H9 (cell line): ENCODE results near the gene NTN3. TPM values are rescaled to one million over a fixed set of nuclear protein-coding genes. Genes with fewer than 3 reads are reported as not detected.

Source experiments
- DNase-seq: peaks from one replicate; pipeline ENCODE4 v3.0.0-alpha.2; 2017
- H2AFZ ChIP-seq: one replicate; pipeline ENCODE4 v1.6.1; 2013; ENCODE audit warnings: mild to moderate bottlenecking, low read length, control low read depth, moderate library complexity
- H2AK5ac ChIP-seq: 2 replicates; pipeline ENCODE4 v1.6.1; 2013; ENCODE audit warnings: low read length, control low read depth, mixed read lengths; ENCODE audit not compliant: insufficient read length
- H2BK120ac ChIP-seq: one replicate; pipeline ENCODE4 v1.6.1; 2013; ENCODE audit warnings: low read depth, mild to moderate bottlenecking, low read length, control low read depth, inconsistent platforms; ENCODE audit not compliant: poor library complexity, severe bottlenecking
- H2BK12ac ChIP-seq: 2 replicates; pipeline ENCODE4 v1.6.1; 2013; ENCODE audit warnings: low read length, control low read depth, mixed read lengths, low read depth; ENCODE audit not compliant: insufficient read length
- H2BK15ac ChIP-seq: 2 replicates; pipeline ENCODE4 v1.6.1; 2013; ENCODE audit warnings: low read depth, low read length, control low read depth
- H2BK20ac ChIP-seq: one replicate; pipeline ENCODE4 v1.6.1; 2013; ENCODE audit warnings: low read depth, mild to moderate bottlenecking, low read length, control low read depth, inconsistent platforms; ENCODE audit not compliant: poor library complexity, severe bottlenecking
- H2BK5ac ChIP-seq: 2 replicates; pipeline ENCODE4 v1.6.1; 2013; ENCODE audit warnings: low read length, control low read depth, mixed read lengths; ENCODE audit not compliant: insufficient read length
- H3K14ac ChIP-seq: 2 replicates; pipeline ENCODE4 v1.6.1; 2013; ENCODE audit warnings: low read length, control low read depth; ENCODE audit not compliant: insufficient read depth
- H3K18ac ChIP-seq: 2 replicates; pipeline ENCODE4 v1.6.1; 2013; ENCODE audit warnings: low read depth, mild to moderate bottlenecking, mixed read lengths, low read length, control low read depth; ENCODE audit not compliant: insufficient read length
- H3K23ac ChIP-seq: 2 replicates; pipeline ENCODE4 v1.6.1; 2013; ENCODE audit warnings: low read length, control low read depth, mixed read lengths, low read depth; ENCODE audit not compliant: insufficient read length
- H3K23me2 ChIP-seq: 2 replicates; pipeline ENCODE4 v1.6.1; 2013; ENCODE audit warnings: low read depth, mild to moderate bottlenecking, mixed read lengths, low read length, control low read depth; ENCODE audit not compliant: insufficient read length, poor library complexity, severe bottlenecking
- H3K27ac ChIP-seq: 2 replicates; pipeline ENCODE4 v1.5.1; 2013; ENCODE audit warnings: low read length, control low read depth, mixed read lengths, low read depth; ENCODE audit not compliant: insufficient read length
- H3K27me3 ChIP-seq: 2 replicates; pipeline ENCODE4 v1.6.1; 2013; ENCODE audit warnings: low read length, control low read depth, inconsistent platforms; ENCODE audit not compliant: insufficient read depth
- H3K4ac ChIP-seq: 2 replicates; pipeline ENCODE4 v1.6.1; 2013; ENCODE audit warnings: low read depth, mild to moderate bottlenecking, control low read depth, inconsistent platforms, low read length, moderate library complexity
- H3K4me1 ChIP-seq: 2 replicates; pipeline ENCODE4 v1.6.1; 2013; ENCODE audit warnings: low read length, control low read depth, inconsistent platforms; ENCODE audit not compliant: insufficient read depth
- H3K4me2 ChIP-seq: 2 replicates; pipeline ENCODE4 v1.6.1; 2013; ENCODE audit warnings: low read length, control low read depth, mixed read lengths; ENCODE audit not compliant: insufficient read length, insufficient read depth
- H3K56ac ChIP-seq: 2 replicates; pipeline ENCODE4 v1.6.1; 2013; ENCODE audit warnings: low read depth, mild to moderate bottlenecking, mixed read lengths, low read length, control low read depth; ENCODE audit not compliant: insufficient read length
- H3K79me1 ChIP-seq: 2 replicates; pipeline ENCODE4 v1.6.1; 2013; ENCODE audit warnings: low read depth, mild to moderate bottlenecking, moderate library complexity, low read length, control low read depth, inconsistent platforms; ENCODE audit not compliant: insufficient read depth, poor library complexity, severe bottlenecking
- H3K79me2 ChIP-seq: 2 replicates; pipeline ENCODE4 v1.6.1; 2013; ENCODE audit warnings: low read length, control low read depth, inconsistent platforms; ENCODE audit not compliant: insufficient read depth
- H3K9ac ChIP-seq: 2 replicates; pipeline ENCODE4 v1.6.1; 2013; ENCODE audit warnings: low read length, control low read depth, mixed read lengths; ENCODE audit not compliant: insufficient read length; ENCODE audit errors: extremely low read depth
- H3K9me3 ChIP-seq: one replicate; pipeline ENCODE4 v1.6.1; 2013; ENCODE audit warnings: low read depth, low read length, inconsistent platforms; ENCODE audit not compliant: control insufficient read depth
- H3T11ph ChIP-seq: one replicate; pipeline ENCODE4 v1.6.1; 2013; ENCODE audit warnings: mild to moderate bottlenecking, low read length, control low read depth, inconsistent platforms
- H4K20me1 ChIP-seq: one replicate; pipeline ENCODE4 v1.6.1; 2013; ENCODE audit not compliant: control insufficient read depth, insufficient read length, insufficient read depth
- H4K5ac ChIP-seq: 2 replicates; pipeline ENCODE4 v1.6.1; 2013; ENCODE audit warnings: low read depth, mild to moderate bottlenecking, mixed read lengths, low read length, control low read depth; ENCODE audit not compliant: insufficient read length
- H4K8ac ChIP-seq: replicated peaks from 2 replicates; pipeline ENCODE4 v1.6.1; 2013; ENCODE audit warnings: low read length, control low read depth, mixed read lengths, low read depth; ENCODE audit not compliant: insufficient read length
- H4K91ac ChIP-seq: 2 replicates; pipeline ENCODE4 v1.6.1; 2013; ENCODE audit warnings: low read depth, mild to moderate bottlenecking, moderate library complexity, mixed read lengths, low read length, control low read depth; ENCODE audit not compliant: insufficient read length
- H3K27ac Mint-ChIP-seq, 3 experiments: 2 replicates in 2 of 3; 3 replicates in 1 of 3; pipeline ENCODE4 v1.8.0; 2020 to 2021; ENCODE audit warnings: mixed read lengths in 3 of 3, mild to moderate bottlenecking in 1 of 3, moderate library complexity in 1 of 3
- H3K27me3 Mint-ChIP-seq: 2 replicates; pipeline ENCODE4 v1.8.0; 2021; ENCODE audit warnings: low read depth, mild to moderate bottlenecking, moderate library complexity, mixed read lengths
- H3K36me3 Mint-ChIP-seq, 3 experiments: 2 replicates in 2 of 3; 3 replicates in 1 of 3; pipeline ENCODE4 v1.8.0; 2020 to 2021; ENCODE audit warnings: low read depth in 3 of 3, mixed read lengths in 3 of 3; ENCODE audit not compliant: insufficient read depth in 1 of 3
- H3K4me1 Mint-ChIP-seq, 2 experiments: 2 replicates each; pipeline ENCODE4 v1.8.0; 2020; ENCODE audit warnings: mixed read lengths in 2 of 2
- H3K4me3 Mint-ChIP-seq, 2 experiments: 2 replicates in 1 of 2; 3 replicates in 1 of 2; pipeline ENCODE4 v1.8.0; 2020 to 2021; ENCODE audit warnings: mild to moderate bottlenecking in 2 of 2, mixed read lengths in 2 of 2, moderate library complexity in 1 of 2
- H3K9me3 Mint-ChIP-seq, 2 experiments: 2 replicates in 1 of 2; 3 replicates in 1 of 2; pipeline ENCODE4 v1.8.0; 2020; ENCODE audit warnings: mild to moderate bottlenecking in 2 of 2, mixed read lengths in 2 of 2, moderate library complexity in 1 of 2
- WGBS: extraction: QIAGEN DNeasy Blood & Tissue Kit; methylation state at CpG from one replicate; pipeline ENCODE4 v1.1.7; 2013; ENCODE audit warnings: missing lambda C conversion rate, low lambda C conversion rate, mixed read lengths; ENCODE audit not compliant: insufficient read length; ENCODE audit errors: extremely low coverage; 5-methylcytosine and 5-hydroxymethylcytosine counted together
- total RNA-seq: library from RNA; stranded (reverse); gene quantifications from 2 replicates; pipeline ENCODE4 v1.2.1, GENCODE V29; 2021
- TF ChIP-seq, protein P1 (sequence below): fragments of 200-600 bp; sonication (generic); conservative IDR thresholded peaks from 3 replicates; pipeline ENCODE4 v1.8.0; 2021; ENCODE audit warnings: antibody characterized with exemption, mild to moderate bottlenecking

Gene NTN3
- total RNA-seq, 1 experiment from 2014 or later = 1.3 TPM

DNA sequence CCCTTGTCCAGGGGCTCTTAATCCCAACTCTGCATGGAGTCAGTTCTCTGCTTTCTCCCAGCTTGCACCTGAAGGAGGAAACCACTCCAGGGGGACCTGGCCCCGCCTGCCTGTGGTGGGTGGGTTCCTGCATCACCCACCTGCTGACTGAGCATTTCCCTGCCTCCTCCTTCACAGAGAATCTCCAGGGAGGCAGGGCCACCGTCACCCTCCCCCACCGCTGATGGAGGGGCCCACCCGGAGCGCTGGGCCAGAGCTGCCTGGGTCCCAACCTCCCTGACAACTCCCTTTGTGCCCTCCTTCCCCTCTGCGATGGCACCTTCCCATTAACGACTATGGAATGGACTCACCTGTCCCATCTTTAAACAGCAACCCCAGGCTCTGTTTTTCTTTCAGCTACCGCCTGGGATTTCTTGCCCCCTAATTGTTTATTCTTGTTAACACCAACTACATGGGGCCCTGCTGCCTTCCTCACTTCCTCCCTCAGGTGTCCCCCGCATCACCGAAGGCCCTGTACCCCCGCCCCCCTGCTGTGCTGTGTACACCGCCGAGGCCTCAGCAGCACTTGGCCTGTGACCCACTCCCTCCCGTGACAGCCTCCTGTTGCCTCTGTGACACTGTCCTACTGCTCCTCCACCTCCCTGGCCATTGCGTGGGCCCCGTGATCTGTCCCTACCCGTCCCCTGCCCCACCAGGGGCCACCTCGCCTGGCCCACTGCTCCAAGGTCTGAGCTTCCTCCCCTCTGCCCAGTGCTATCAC is 12.0 kb upstream of the NTN3 start:
- H3K14ac ChIP-seq = no peak overlapping the region
- no peak overlapping the region for H2BK20ac ChIP-seq
- peaks cover 11% of the 10 kb centered on the region for H3K23me2 ChIP-seq
- H3K36me3 Mint-ChIP-seq = peaks cover 18 to 58% (median 56%) of the 10 kb centered on the region in 3 experiments; a peak in 6 of 7 replicates
- H3K4me2 ChIP-seq = peak overlapping the region; percentile 87
- no peaks in the 10 kb centered on the region for H4K20me1 ChIP-seq
- H2BK5ac ChIP-seq = no peak overlapping the region
- peak overlapping the region in 2 of 3 experiments; percentile 81 to 89; a peak in 5 of 7 replicates for H3K27ac Mint-ChIP-seq
- no peak overlapping the region for H2BK15ac ChIP-seq
- H3K27me3 ChIP-seq = no peaks in the 10 kb centered on the region
- peaks cover 2% of the 10 kb centered on the region; the same call in 1 of the 2 replicates for H3K4me1 ChIP-seq
- TF ChIP-seq, protein P1, sequence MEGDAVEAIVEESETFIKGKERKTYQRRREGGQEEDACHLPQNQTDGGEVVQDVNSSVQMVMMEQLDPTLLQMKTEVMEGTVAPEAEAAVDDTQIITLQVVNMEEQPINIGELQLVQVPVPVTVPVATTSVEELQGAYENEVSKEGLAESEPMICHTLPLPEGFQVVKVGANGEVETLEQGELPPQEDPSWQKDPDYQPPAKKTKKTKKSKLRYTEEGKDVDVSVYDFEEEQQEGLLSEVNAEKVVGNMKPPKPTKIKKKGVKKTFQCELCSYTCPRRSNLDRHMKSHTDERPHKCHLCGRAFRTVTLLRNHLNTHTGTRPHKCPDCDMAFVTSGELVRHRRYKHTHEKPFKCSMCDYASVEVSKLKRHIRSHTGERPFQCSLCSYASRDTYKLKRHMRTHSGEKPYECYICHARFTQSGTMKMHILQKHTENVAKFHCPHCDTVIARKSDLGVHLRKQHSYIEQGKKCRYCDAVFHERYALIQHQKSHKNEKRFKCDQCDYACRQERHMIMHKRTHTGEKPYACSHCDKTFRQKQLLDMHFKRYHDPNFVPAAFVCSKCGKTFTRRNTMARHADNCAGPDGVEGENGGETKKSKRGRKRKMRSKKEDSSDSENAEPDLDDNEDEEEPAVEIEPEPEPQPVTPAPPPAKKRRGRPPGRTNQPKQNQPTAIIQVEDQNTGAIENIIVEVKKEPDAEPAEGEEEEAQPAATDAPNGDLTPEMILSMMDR = no peak
- H3K9me3 Mint-ChIP-seq = no peaks in the 10 kb centered on the region
- peak overlapping the region; percentile 32 for H3K9ac ChIP-seq
- no peak overlapping the region for H2BK12ac ChIP-seq
- no peak overlapping the region for H2BK120ac ChIP-seq
- no peak overlapping the region for H3T11ph ChIP-seq
- peak overlapping the region; percentile 73 to 88 for H3K4me3 Mint-ChIP-seq
- DNase-seq = peak; percentile 52
- H3K18ac ChIP-seq = no peak overlapping the region
- no peak overlapping the region for H3K23ac ChIP-seq
- no peak overlapping the region for H2AFZ ChIP-seq
- no peak overlapping the region for H3K4ac ChIP-seq
- no peak overlapping the region for H4K5ac ChIP-seq
- H2AK5ac ChIP-seq = no peak overlapping the region
- H3K79me2 ChIP-seq = 0 out of 2 replicates have a peak, but pooled peaks cover 2% of the 10 kb centered on the region
- H4K8ac ChIP-seq = no peak overlapping the region
- no CpG with 5 or more reads among the region's 18 CpGs for WGBS
- H3K9me3 ChIP-seq = no peaks in the 10 kb centered on the region
- H3K56ac ChIP-seq = no peak overlapping the region
- no peak overlapping the region for H4K91ac ChIP-seq
- H3K27me3 Mint-ChIP-seq = no peaks in the 10 kb centered on the region
- H3K27ac ChIP-seq = no peak overlapping the region
- H3K4me1 Mint-ChIP-seq = peaks cover 9 to 20% of the 10 kb centered on the region in 2 experiments
- peaks cover 7% of the 10 kb centered on the region for H3K79me1 ChIP-seq
